ENCODE measurements around the gene CYTH1.

Gene CYTH1

DNA sequence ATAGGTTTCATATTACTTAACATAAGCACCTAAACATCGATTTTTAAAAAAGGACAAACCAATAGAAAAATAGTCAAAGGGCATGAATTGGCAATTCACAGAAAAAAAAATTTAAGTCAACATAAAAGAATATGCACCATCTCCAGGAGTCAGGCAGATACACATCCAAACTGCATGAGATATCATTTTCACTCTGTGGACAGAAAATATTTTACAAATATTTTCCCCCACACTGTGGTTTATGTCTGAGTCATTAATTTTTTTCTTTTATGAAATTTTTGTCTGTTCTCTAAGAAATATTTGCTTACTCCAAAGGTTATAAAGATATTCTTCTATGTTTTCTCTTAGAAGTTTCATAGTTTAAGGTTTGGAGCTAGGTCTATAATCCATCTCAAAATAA is 130.5 kb downstream of the CYTH1 start:
- CTCF ChIA-PET = interaction anchor here (0.7 kb wide), 1 partner anchor 62 kb away, joined by 3 read pairs; no protein-coding TSS in a partner anchor
- no peak overlapping the region for H3K27ac ChIP-seq (ENCODE audit: extremely low read depth, low read depth, low read length)

DNA sequence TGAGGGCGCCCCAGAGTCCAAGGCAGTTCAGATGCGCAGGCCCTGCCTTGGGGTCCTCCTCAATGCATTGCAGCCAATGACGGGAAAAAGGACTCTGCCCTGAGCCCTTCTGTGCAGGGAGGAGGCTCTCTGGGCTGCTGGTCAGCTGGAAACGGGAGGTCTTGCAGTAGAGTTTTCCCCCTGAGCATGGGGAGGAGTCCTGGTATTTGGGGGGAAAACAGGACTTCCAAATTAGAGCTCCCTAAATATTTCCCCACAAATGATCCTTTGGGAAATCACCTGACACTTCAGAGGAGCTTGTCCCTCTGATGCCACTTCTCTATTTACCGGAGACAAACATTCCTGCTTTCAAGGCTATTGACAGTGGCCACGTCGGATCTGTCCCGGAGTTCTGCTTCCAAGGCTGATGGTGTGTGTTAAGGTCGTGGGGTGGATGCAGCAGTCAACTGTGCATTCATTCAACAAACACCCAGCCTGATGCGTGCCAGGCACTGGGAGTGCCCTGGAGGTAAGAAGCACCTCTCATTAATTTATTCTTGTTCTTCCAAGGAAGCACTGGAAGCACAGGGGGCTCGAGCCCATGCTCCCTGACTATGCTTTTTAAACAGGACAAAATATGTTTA is 131.9 kb downstream of the CYTH1 start:
- H3K4me3 ChIP-seq (ENCODE audit: low read depth, low read length) = no peak overlapping the region
- H3K36me3 ChIP-seq (ENCODE audit: control insufficient read depth in 2 of 2, insufficient read depth in 1 of 2, low read length in 2 of 2) = no peaks in the 10 kb centered on the region
- TF ChIP-seq ZNF776 (tag by site-specific recombination; IDR thresholded peaks at IDR 0.05; ENCODE audit: borderline replicate concordance) = no peak
- no peak for TF ChIP-seq ZNF600 (tag by site-specific recombination; IDR thresholded peaks at IDR 0.05)
- no peak for TF ChIP-seq ZNF785 (tag by site-specific recombination; IDR thresholded peaks at IDR 0.05)
- no peak for TF ChIP-seq ZNF433 (tag by site-specific recombination; IDR thresholded peaks at IDR 0.05; ENCODE audit: low read depth)
- TF ChIP-seq ZNF133 (tag by site-specific recombination; IDR thresholded peaks at IDR 0.05) = no peak
- TF ChIP-seq ZNF350 (tag by site-specific recombination; IDR thresholded peaks at IDR 0.05) = no peak
- no peak for TF ChIP-seq ZNF155 (tag by site-specific recombination; IDR thresholded peaks at IDR 0.05)
- TF ChIP-seq WT1 (tag by site-specific recombination; IDR thresholded peaks at IDR 0.05) = no peak
- TF ChIP-seq, protein P1, sequence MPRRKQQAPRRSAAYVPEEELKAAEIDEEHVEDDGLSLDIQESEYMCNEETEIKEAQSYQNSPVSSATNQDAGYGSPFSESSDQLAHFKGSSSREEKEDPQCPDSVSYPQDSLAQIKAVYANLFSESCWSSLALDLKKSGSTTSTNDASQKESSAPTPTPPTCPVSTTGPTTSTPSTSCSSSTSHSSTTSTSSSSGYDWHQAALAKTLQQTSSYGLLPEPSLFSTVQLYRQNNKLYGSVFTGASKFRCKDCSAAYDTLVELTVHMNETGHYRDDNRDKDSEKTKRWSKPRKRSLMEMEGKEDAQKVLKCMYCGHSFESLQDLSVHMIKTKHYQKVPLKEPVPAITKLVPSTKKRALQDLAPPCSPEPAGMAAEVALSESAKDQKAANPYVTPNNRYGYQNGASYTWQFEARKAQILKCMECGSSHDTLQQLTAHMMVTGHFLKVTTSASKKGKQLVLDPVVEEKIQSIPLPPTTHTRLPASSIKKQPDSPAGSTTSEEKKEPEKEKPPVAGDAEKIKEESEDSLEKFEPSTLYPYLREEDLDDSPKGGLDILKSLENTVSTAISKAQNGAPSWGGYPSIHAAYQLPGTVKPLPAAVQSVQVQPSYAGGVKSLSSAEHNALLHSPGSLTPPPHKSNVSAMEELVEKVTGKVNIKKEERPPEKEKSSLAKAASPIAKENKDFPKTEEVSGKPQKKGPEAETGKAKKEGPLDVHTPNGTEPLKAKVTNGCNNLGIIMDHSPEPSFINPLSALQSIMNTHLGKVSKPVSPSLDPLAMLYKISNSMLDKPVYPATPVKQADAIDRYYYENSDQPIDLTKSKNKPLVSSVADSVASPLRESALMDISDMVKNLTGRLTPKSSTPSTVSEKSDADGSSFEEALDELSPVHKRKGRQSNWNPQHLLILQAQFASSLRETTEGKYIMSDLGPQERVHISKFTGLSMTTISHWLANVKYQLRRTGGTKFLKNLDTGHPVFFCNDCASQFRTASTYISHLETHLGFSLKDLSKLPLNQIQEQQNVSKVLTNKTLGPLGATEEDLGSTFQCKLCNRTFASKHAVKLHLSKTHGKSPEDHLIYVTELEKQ (tag by site-specific recombination; IDR thresholded peaks at IDR 0.05; ENCODE audit: borderline replicate concordance) = no peak
- no peak for TF ChIP-seq ZNF501 (tag by site-specific recombination; IDR thresholded peaks at IDR 0.05)
- TF ChIP-seq GLIS1 (tag by site-specific recombination; IDR thresholded peaks at IDR 0.05) = no peak
- no peak for TF ChIP-seq ZNF184 (tag by site-specific recombination; IDR thresholded peaks at IDR 0.05)
- TF ChIP-seq, protein P2, sequence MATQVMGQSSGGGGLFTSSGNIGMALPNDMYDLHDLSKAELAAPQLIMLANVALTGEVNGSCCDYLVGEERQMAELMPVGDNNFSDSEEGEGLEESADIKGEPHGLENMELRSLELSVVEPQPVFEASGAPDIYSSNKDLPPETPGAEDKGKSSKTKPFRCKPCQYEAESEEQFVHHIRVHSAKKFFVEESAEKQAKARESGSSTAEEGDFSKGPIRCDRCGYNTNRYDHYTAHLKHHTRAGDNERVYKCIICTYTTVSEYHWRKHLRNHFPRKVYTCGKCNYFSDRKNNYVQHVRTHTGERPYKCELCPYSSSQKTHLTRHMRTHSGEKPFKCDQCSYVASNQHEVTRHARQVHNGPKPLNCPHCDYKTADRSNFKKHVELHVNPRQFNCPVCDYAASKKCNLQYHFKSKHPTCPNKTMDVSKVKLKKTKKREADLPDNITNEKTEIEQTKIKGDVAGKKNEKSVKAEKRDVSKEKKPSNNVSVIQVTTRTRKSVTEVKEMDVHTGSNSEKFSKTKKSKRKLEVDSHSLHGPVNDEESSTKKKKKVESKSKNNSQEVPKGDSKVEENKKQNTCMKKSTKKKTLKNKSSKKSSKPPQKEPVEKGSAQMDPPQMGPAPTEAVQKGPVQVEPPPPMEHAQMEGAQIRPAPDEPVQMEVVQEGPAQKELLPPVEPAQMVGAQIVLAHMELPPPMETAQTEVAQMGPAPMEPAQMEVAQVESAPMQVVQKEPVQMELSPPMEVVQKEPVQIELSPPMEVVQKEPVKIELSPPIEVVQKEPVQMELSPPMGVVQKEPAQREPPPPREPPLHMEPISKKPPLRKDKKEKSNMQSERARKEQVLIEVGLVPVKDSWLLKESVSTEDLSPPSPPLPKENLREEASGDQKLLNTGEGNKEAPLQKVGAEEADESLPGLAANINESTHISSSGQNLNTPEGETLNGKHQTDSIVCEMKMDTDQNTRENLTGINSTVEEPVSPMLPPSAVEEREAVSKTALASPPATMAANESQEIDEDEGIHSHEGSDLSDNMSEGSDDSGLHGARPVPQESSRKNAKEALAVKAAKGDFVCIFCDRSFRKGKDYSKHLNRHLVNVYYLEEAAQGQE (tag by site-specific recombination; IDR thresholded peaks at IDR 0.05) = no peak
- ChIA-PET POLR2A (interaction anchor here (0.6 kb wide), 1 partner anchor 55 kb away, joined by 4 read pairs; no protein-coding TSS in a partner anchor), CTCF (interaction anchor here (0.6 kb wide), 1 partner anchor 57 kb away, joined by 3 read pairs; no protein-coding TSS in a partner anchor)
- H3K9me3 ChIP-seq (ENCODE audit: control insufficient read depth, insufficient read depth, low read depth, low read length) = no peaks in the 10 kb centered on the region
- no peak overlapping the region for H3K27ac ChIP-seq (ENCODE audit: extremely low read depth, low read depth, low read length)
- no peaks in the 10 kb centered on the region for H3K4me1 ChIP-seq (ENCODE audit: control insufficient read depth, insufficient read depth, low read length)

More for the DNA sequence above, 130.5 kb downstream of the CYTH1 start:
- TF ChIP-seq, protein P3, sequence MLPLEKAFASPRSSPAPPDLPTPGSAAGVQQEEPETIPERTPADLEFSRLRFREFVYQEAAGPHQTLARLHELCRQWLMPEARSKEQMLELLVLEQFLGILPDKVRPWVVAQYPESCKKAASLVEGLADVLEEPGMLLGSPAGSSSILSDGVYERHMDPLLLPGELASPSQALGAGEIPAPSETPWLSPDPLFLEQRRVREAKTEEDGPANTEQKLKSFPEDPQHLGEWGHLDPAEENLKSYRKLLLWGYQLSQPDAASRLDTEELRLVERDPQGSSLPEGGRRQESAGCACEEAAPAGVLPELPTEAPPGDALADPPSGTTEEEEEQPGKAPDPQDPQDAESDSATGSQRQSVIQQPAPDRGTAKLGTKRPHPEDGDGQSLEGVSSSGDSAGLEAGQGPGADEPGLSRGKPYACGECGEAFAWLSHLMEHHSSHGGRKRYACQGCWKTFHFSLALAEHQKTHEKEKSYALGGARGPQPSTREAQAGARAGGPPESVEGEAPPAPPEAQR (tag by site-specific recombination; IDR thresholded peaks at IDR 0.05) = no peak
- TF ChIP-seq ZNF174 (tag by site-specific recombination; IDR thresholded peaks at IDR 0.05) = no peak
- H3K36me3 ChIP-seq (ENCODE audit: control insufficient read depth in 2 of 2, insufficient read depth in 1 of 2, low read length in 2 of 2) = no peaks in the 10 kb centered on the region
- H3K4me3 ChIP-seq (ENCODE audit: low read depth, low read length) = no peak overlapping the region
- POLR2A ChIA-PET = no interaction called here
- no peaks in the 10 kb centered on the region for H3K4me1 ChIP-seq (ENCODE audit: control insufficient read depth, insufficient read depth, low read length)
- no peaks in the 10 kb centered on the region for H3K9me3 ChIP-seq (ENCODE audit: control insufficient read depth, insufficient read depth, low read depth, low read length)

Measured in HEK293 (cell line).